ENCODE measurements around the gene TTLL3. TPM values are rescaled to one million over a fixed set of nuclear protein-coding genes. Genes with fewer than 3 reads are reported as not detected.

Gene TTLL3
- total RNA-seq, 6 donors from 2014 or later, result 33.0 to 544 (median 64.4) TPM

DNA sequence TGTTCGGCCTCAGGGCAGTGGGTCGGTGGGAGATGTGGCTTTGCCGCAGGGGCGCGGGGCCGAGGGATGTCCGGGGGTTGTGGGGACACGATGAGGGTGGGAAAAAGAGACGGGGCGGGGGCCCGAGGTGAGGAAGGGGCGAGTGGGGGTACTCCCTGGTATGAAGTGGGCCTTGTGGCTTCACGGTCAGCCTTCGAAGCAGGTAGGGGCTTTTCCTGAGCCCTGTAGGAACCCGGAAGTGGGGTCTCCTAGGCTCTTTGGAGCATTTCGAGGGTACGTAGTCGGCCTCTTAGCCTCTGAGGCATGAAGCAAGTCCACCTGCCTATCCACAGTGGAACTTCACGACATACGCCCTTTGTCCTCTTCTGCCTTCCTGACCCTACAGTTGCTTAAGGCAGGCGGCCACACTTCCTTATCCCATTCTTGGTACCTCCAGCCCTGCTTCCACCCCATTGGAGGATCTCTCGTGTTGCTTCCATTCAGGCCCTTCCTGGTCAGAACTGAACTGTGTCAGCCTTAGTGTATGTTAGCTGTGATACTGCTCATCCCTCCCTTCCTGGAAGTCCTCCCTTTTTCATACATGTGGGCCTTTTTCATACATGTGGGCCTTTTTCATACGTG is 16.8 kb upstream of the TTLL3 start:
- WGBS, 2 donors, result 3% methylated on average over 10 to 23 of the region's 23 CpGs
- H3K27ac ChIP-seq, result peak overlapping the region; percentile 91 to 99 (median 98)
- TF ChIP-seq EP300 (IDR thresholded peaks at IDR 0.05) (no peak), POLR2A (IDR thresholded peaks at IDR 0.05) (no peak), POLR2AphosphoS5 (IDR thresholded peaks at IDR 0.05) (peak in 1 of 2 donors; percentile 10)
- TF ChIP-seq, protein P1, sequence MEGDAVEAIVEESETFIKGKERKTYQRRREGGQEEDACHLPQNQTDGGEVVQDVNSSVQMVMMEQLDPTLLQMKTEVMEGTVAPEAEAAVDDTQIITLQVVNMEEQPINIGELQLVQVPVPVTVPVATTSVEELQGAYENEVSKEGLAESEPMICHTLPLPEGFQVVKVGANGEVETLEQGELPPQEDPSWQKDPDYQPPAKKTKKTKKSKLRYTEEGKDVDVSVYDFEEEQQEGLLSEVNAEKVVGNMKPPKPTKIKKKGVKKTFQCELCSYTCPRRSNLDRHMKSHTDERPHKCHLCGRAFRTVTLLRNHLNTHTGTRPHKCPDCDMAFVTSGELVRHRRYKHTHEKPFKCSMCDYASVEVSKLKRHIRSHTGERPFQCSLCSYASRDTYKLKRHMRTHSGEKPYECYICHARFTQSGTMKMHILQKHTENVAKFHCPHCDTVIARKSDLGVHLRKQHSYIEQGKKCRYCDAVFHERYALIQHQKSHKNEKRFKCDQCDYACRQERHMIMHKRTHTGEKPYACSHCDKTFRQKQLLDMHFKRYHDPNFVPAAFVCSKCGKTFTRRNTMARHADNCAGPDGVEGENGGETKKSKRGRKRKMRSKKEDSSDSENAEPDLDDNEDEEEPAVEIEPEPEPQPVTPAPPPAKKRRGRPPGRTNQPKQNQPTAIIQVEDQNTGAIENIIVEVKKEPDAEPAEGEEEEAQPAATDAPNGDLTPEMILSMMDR (IDR thresholded peaks at IDR 0.05), result peak in 3 of 6 experiments; percentile 7 to 15 (median 12)
- no peaks in the 10 kb centered on the region for H3K27me3 ChIP-seq
- DNase-seq (peak in 1 of 2 donors; percentile 68), ATAC-seq (ENCODE audit: low FRiP score in 2 of 2) (peak; percentile 47 to 54)
- H3K4me3 ChIP-seq, result peak overlapping the region; percentile 66 to 100 (median 92)
- peaks cover 28 to 46% (median 33%) of the 10 kb centered on the region in 4 donors for H3K4me1 ChIP-seq
- peaks cover 13 to 35% (median 23%) of the 10 kb centered on the region in 4 donors for H3K36me3 ChIP-seq
- H3K9me3 ChIP-seq, result no peaks in the 10 kb centered on the region

DNA sequence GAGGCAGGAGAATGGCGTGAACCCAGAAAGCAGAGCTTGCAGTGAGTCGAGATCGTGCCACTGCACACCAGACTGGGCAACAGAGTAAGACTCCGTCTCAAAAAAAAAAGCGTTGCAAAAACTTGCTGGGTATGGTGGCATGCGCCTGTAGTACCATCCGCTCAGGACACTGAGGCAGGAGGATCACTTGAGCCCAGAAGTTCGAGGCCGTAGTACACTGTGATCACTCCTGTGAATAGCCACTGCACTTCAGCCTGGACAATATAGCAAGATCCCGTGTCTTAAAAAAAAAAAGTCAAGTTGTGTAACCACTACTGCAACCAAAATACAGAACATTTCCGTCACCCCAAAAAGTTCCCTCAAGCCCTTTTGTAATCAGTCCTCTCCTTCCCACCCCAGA is 15.7 kb upstream of the TTLL3 start:
- DNase-seq (no peak), ATAC-seq (ENCODE audit: low FRiP score in 2 of 2) (no peak)
- Histone ChIP-seq H3K4me1 (peaks cover 28 to 46% (median 33%) of the 10 kb centered on the region in 4 donors), H3K27ac (peak overlapping the region in 1 of 4 donors; percentile 11), H3K4me3 (peak overlapping the region in 1 of 4 donors; percentile 66), H3K36me3 (peaks cover 19 to 35% (median 26%) of the 10 kb centered on the region in 4 donors), H3K27me3 (no peaks in the 10 kb centered on the region), H3K9me3 (no peaks in the 10 kb centered on the region)
- TF ChIP-seq POLR2A (IDR thresholded peaks at IDR 0.05) (no peak), POLR2AphosphoS5 (IDR thresholded peaks at IDR 0.05) (no peak), EP300 (IDR thresholded peaks at IDR 0.05) (no peak)
- TF ChIP-seq, protein P1 (IDR thresholded peaks at IDR 0.05), result no peak
- WGBS, 2 donors, result 91 to 92% methylated on average over 11 of the region's 11 CpGs

DNA sequence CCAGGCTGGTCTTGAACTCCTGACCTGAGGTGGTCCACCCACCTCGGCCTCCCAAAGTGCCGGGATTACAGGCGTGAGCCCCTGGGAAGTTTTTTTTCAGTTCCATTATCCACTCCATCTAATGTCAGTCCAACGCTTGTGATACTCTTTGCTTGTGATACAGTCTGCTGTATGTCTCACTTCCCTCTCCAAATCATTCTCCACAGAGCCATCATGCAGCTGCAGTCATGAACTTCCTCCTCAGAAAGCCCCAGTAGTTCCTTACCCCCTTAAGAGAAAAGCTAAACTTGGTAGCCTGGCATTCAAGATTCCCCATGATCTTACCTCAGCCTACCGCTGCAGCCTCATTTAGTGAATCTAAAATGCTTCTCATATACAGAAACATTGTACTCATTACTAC is 14.9 kb upstream of the TTLL3 start:
- H3K4me1 ChIP-seq, result peaks cover 28 to 46% (median 33%) of the 10 kb centered on the region in 4 donors
- no peak for ATAC-seq (ENCODE audit: low FRiP score in 2 of 2)
- WGBS, 2 donors, result 87 to 89% methylated on average over 5 of the region's 5 CpGs
- TF ChIP-seq POLR2A (IDR thresholded peaks at IDR 0.05), result no peak
- H3K27ac ChIP-seq, result no peak overlapping the region
- H3K4me3 ChIP-seq, result no peak overlapping the region
- no peak for DNase-seq
- no peaks in the 10 kb centered on the region for H3K9me3 ChIP-seq
- H3K36me3 ChIP-seq, result peaks cover 27 to 38% (median 32%) of the 10 kb centered on the region in 4 donors
- no peaks in the 10 kb centered on the region for H3K27me3 ChIP-seq

GRCh38 chr3:9797196-9797945 is 12.7 kb upstream of the TTLL3 start:
- no peak overlapping the region for H3K4me3 ChIP-seq
- peaks cover 17 to 34% (median 21%) of the 10 kb centered on the region in 4 donors for H3K4me1 ChIP-seq
- ATAC-seq (ENCODE audit: low FRiP score in 2 of 2), result no peak
- no peaks in the 10 kb centered on the region for H3K27me3 ChIP-seq
- WGBS, 2 donors, result 92 to 96% methylated on average over 12 of the region's 12 CpGs
- H3K9me3 ChIP-seq, result no peaks in the 10 kb centered on the region
- H3K27ac ChIP-seq, result no peak overlapping the region
- peaks cover 40 to 57% (median 51%) of the 10 kb centered on the region in 4 donors for H3K36me3 ChIP-seq
- no peak for DNase-seq
- TF ChIP-seq POLR2A (IDR thresholded peaks at IDR 0.05) (no peak), EP300 (IDR thresholded peaks at IDR 0.05) (no peak), POLR2AphosphoS5 (IDR thresholded peaks at IDR 0.05) (no peak)
- TF ChIP-seq, protein P1 (IDR thresholded peaks at IDR 0.05), result no peak

GRCh38 chr3:9800529-9800928 is 9.5 kb upstream of the TTLL3 start:
- H3K27me3 ChIP-seq, result no peaks in the 10 kb centered on the region
- H3K4me3 ChIP-seq, result no peak overlapping the region
- H3K4me1 ChIP-seq, result peaks cover 0 to 13% (median 2%) of the 10 kb centered on the region in 4 donors
- TF ChIP-seq POLR2A (IDR thresholded peaks at IDR 0.05) (no peak), EP300 (IDR thresholded peaks at IDR 0.05) (no peak), POLR2AphosphoS5 (IDR thresholded peaks at IDR 0.05) (no peak)
- TF ChIP-seq, protein P1 (IDR thresholded peaks at IDR 0.05), result no peak
- 79 to 87% methylated on average over 5 of the region's 5 CpGs for WGBS, 2 donors
- ATAC-seq (ENCODE audit: low FRiP score in 2 of 2) (no peak), DNase-seq (no peak)
- no peak overlapping the region for H3K27ac ChIP-seq
- peaks cover 64 to 85% (median 79%) of the 10 kb centered on the region in 4 donors for H3K36me3 ChIP-seq
- H3K9me3 ChIP-seq, result no peaks in the 10 kb centered on the region

All from upper lobe of left lung (tissue), 6 donors.